ENCODE results near the gene CYB561D2. TPM values are rescaled to one million over a fixed set of nuclear protein-coding genes. Genes with fewer than 3 reads are reported as not detected.

Gene CYB561D2
- total and polyA plus RNA-seq, 2 of the 13 experiments (the other 11 are each of a cell fraction or from before 2014, with no cell fraction given), result 11.1 to 17.2 TPM

DNA sequence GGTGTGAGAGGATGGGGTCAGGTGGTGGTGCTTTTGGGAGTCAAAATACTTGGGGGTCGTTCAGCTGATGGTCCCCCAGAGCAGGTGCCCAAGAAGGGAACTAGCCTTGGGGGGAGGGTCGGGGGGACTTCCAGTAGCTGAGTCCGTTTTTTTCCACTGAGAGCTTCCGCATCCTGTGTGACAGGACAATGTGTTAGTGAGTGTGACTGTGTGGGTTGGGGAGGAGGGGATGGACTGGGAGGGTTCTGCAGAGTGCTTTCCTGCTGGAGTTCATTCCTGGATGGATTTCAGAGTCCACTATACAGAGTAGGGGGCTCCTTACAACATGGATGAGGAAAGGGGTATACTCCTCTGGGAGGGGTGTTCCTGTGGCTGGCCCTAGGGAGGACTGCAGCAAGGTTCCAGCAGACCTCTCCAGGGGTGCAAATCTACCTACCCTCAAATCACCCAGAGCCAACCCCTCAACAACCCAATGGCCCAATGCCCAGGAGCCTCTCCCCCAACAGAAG lies 27.5 kb upstream of the CYB561D2 start (continued):
- no peak for TF ChIP-seq NCOR1 (IDR thresholded peaks at IDR 0.05; ENCODE audit: borderline replicate concordance, low read length)
- TF ChIP-seq ZNF263 (CRISPR knock-in tag; IDR thresholded peaks at IDR 0.05), result peak; percentile 48; the same call in 1 of the 2 replicates
- TF ChIP-seq, protein P1, sequence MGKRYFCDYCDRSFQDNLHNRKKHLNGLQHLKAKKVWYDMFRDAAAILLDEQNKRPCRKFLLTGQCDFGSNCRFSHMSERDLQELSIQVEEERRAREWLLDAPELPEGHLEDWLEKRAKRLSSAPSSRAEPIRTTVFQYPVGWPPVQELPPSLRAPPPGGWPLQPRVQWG (CRISPR knock-in tag; IDR thresholded peaks at IDR 0.05; ENCODE audit: borderline replicate concordance, low read depth), result no peak
- TF ChIP-seq, protein P2, sequence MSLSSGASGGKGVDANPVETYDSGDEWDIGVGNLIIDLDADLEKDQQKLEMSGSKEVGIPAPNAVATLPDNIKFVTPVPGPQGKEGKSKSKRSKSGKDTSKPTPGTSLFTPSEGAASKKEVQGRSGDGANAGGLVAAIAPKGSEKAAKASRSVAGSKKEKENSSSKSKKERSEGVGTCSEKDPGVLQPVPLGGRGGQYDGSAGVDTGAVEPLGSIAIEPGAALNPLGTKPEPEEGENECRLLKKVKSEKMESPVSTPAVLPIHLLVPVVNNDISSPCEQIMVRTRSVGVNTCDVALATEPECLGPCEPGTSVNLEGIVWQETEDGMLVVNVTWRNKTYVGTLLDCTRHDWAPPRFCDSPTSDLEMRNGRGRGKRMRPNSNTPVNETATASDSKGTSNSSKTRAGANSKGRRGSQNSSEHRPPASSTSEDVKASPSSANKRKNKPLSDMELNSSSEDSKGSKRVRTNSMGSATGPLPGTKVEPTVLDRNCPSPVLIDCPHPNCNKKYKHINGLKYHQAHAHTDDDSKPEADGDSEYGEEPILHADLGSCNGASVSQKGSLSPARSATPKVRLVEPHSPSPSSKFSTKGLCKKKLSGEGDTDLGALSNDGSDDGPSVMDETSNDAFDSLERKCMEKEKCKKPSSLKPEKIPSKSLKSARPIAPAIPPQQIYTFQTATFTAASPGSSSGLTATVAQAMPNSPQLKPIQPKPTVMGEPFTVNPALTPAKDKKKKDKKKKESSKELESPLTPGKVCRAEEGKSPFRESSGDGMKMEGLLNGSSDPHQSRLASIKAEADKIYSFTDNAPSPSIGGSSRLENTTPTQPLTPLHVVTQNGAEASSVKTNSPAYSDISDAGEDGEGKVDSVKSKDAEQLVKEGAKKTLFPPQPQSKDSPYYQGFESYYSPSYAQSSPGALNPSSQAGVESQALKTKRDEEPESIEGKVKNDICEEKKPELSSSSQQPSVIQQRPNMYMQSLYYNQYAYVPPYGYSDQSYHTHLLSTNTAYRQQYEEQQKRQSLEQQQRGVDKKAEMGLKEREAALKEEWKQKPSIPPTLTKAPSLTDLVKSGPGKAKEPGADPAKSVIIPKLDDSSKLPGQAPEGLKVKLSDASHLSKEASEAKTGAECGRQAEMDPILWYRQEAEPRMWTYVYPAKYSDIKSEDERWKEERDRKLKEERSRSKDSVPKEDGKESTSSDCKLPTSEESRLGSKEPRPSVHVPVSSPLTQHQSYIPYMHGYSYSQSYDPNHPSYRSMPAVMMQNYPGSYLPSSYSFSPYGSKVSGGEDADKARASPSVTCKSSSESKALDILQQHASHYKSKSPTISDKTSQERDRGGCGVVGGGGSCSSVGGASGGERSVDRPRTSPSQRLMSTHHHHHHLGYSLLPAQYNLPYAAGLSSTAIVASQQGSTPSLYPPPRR (CRISPR knock-in tag; IDR thresholded peaks at IDR 0.05; ENCODE audit: borderline replicate concordance), result no peak; the same call in 1 of the 2 replicates
- no peak for TF ChIP-seq ZBTB8A (CRISPR knock-in tag; IDR thresholded peaks at IDR 0.05; ENCODE audit: borderline replicate concordance, low read depth)
- TF ChIP-seq, protein P3, sequence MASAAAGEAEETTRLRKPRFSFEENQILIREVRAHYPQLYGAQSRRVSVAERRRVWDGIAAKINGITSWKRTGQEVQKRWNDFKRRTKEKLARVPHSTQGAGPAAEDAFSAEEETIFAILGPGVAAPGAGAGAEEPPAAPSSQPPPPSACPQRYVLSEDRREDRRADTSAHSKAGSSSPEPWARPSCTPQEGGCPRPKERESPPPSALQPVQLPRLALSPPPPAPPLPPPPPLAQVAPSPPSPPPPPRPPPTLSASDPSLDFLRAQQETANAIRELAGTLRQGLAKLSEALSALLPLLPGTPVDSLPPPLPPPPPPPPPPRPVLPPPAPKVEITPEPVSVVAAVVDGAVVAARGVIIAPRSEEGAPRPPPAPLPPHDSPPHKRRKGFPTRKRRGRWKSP (CRISPR knock-in tag; IDR thresholded peaks at IDR 0.05), result no peak
- TF ChIP-seq, protein P4, sequence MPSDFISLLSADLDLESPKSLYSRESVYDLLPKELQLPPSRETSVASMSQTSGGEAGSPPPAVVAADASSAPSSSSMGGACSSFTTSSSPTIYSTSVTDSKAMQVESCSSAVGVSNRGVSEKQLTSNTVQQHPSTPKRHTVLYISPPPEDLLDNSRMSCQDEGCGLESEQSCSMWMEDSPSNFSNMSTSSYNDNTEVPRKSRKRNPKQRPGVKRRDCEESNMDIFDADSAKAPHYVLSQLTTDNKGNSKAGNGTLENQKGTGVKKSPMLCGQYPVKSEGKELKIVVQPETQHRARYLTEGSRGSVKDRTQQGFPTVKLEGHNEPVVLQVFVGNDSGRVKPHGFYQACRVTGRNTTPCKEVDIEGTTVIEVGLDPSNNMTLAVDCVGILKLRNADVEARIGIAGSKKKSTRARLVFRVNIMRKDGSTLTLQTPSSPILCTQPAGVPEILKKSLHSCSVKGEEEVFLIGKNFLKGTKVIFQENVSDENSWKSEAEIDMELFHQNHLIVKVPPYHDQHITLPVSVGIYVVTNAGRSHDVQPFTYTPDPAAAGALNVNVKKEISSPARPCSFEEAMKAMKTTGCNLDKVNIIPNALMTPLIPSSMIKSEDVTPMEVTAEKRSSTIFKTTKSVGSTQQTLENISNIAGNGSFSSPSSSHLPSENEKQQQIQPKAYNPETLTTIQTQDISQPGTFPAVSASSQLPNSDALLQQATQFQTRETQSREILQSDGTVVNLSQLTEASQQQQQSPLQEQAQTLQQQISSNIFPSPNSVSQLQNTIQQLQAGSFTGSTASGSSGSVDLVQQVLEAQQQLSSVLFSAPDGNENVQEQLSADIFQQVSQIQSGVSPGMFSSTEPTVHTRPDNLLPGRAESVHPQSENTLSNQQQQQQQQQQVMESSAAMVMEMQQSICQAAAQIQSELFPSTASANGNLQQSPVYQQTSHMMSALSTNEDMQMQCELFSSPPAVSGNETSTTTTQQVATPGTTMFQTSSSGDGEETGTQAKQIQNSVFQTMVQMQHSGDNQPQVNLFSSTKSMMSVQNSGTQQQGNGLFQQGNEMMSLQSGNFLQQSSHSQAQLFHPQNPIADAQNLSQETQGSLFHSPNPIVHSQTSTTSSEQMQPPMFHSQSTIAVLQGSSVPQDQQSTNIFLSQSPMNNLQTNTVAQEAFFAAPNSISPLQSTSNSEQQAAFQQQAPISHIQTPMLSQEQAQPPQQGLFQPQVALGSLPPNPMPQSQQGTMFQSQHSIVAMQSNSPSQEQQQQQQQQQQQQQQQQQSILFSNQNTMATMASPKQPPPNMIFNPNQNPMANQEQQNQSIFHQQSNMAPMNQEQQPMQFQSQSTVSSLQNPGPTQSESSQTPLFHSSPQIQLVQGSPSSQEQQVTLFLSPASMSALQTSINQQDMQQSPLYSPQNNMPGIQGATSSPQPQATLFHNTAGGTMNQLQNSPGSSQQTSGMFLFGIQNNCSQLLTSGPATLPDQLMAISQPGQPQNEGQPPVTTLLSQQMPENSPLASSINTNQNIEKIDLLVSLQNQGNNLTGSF (CRISPR knock-in tag; IDR thresholded peaks at IDR 0.05), result no peak
- TF ChIP-seq PAX8 (CRISPR knock-in tag; IDR thresholded peaks at IDR 0.05; ENCODE audit: borderline replicate concordance), result no peak
- no peak for TF ChIP-seq TCF7L2 (IDR thresholded peaks at IDR 0.05; ENCODE audit: low read depth, low read length)
- TF ChIP-seq, protein P5, sequence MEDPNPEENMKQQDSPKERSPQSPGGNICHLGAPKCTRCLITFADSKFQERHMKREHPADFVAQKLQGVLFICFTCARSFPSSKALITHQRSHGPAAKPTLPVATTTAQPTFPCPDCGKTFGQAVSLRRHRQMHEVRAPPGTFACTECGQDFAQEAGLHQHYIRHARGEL (CRISPR knock-in tag; IDR thresholded peaks at IDR 0.05), result no peak
- 0 out of 2 replicates have a peak, but pooled peaks have one; percentile 10 for TF ChIP-seq ZNF543 (CRISPR knock-in tag; IDR thresholded peaks at IDR 0.05)
- no peak for TF ChIP-seq ZNF337 (CRISPR knock-in tag; IDR thresholded peaks at IDR 0.05; ENCODE audit: borderline replicate concordance, low read depth)
- no peak for TF ChIP-seq PAWR (CRISPR knock-in tag; IDR thresholded peaks at IDR 0.05; ENCODE audit: borderline replicate concordance)
- TF ChIP-seq SAP130 (CRISPR knock-in tag; IDR thresholded peaks at IDR 0.05; ENCODE audit: low read depth), result peak; percentile 56
- TF ChIP-seq ZNF737 (CRISPR knock-in tag; IDR thresholded peaks at IDR 0.05; ENCODE audit: borderline replicate concordance), result no peak
